GM21381 (cell line): Measurements from ENCODE around the gene GSN.
"Not testable (repeated sequence)": the region's sequence is repeated elsewhere in the genome, so short reads cannot be mapped to it uniquely, and the experiment has no call there.

Experiments used
- ATAC-seq: cut with Tn5 transposase; IDR thresholded peaks from one replicate; pipeline ENCODE4 v1.9.1; 2021; ENCODE audit warnings: mild to moderate bottlenecking, moderate library complexity; ENCODE audit not compliant: unreplicated experiment

The GSN gene

GRCh38 chr9:121286973-121287741 lies 19.2 kb downstream of the GSN start:
- ATAC-seq, result no peak

DNA sequence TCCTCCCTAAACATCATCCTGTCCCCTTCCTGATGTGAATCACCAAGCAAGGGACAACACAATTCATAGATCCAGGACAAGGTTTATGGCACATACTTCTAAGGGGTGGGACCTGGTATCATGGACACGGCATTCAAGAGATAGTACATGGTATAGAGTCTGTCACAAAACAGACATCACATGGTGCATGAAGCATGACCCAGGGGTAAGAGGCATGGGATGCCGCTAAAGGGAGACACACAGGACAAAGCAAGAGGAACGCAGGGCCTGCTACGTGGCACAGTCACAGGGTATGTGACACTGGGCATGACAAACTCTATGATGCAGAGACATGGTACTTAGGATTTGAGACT lies 20.7 kb downstream of the GSN start:
- ATAC-seq, result no peak

GRCh38 chr9:121289026-121289771 lies 21.2 kb downstream of the GSN start:
- ATAC-seq, result no peak

DNA sequence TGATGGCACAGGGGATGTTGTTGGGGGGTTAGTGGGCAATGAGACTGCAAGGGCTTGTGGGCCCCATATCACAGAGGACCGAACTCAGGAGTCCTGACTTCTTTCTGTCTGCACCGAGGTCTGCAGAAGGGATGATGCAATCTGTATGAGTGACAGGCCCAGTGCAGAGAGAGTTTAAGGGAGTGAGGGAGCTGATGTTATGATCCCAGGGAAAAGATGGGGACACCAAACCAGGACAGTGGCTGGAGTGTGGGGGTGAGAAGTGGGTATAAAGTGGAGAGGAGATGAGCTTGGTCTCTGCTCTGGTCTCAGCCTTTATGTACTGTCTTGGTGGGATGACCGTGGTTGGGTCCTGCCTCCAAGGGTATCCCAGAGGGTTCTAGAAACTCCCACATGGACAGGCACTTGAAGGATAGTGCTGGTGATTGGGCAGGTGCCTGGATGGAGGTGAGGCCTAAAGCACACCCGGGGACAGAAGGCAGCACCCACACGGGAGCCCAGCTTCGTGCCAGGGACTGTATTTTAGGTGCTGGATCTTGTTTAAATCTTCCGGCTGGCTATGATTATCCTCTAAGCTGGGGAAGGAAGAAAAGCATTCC lies 21.9 kb downstream of the GSN start:
- no peak for ATAC-seq

DNA sequence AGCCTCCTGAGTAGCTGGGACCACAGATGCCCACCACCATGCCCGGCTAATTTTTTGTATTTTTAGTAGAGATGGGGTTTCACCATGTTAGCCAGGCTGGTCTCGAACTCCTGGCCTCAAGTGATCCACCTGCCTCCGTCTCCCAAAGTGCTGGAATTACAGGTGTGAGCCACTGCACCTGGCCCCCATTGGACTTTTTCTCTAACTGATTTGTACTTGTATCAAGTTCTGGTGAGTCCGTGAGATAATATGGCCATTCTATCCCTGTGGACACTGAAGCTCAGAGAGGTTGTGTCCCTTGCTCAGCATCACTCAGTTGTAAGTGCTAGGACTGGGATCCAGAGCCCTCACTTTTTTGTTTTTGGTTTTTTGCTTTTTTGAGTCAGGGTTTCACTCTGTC lies 23.6 kb downstream of the GSN start:
- ATAC-seq, result not testable (repeated sequence)

GRCh38 chr9:121292051-121292450 lies 24.1 kb downstream of the GSN start:
- ATAC-seq, result no peak

DNA sequence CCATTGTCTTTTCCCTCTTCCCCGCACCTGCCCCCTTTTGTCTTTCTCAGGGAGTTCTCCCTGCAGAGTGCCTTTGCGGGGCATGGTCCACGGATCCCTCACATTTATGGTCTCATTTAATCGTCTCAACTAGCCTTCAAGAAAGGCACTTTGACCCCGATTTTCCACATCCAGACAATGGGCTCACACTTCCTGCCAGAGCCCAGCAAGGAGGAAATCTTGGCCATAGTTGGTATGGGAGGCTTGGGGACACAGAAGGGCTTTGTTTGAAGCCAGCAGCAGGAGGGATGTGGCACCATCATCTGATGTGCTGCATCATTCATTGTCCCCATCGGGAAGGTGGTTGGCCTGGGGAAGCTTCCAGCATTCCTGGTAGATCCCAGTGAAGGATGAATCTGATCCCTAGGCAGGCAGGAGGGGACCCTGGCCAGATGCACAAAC lies 24.9 kb downstream of the GSN start:
- ATAC-seq, result no peak

DNA sequence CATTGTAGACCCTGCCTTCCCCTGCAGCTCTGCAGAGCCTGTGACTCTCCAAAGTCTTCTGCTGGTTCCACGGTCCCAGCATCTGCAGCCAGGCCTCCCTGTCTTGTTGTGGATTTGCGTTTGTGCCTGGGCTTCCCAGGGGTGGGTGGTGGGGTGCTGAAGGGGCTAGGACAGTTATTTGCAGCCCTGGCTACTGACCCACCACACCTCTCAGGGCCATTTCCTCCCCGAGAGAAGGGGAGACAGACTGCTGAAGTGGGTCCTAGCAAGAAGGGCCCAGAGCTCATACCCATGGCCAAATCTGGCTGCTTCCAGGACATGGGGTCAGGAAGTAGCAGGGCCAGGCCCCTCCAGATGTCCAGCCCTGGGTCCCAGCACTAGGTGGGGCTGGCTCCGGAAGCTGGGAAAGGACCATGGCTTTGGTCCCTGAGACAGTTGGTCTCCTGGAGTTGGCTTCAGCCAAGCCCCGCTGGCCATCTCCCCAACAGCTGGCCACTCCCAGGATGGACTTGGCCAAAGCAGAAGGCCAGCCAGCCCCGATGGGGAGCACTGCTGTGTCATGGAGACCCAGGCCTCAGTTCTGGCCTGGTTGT lies 26.3 kb downstream of the GSN start:
- ATAC-seq, result no peak

GRCh38 chr9:121294866-121295661 lies 27.1 kb downstream of the GSN start:
- no peak for ATAC-seq

- ATAC-seq, result no peak
These were observed 27.8 kb downstream of the GSN start for GRCh38 chr9:121295662-121296191.

GRCh38 chr9:121296213-121297127 lies 28.5 kb downstream of the GSN start:
- no peak for ATAC-seq

- no peak for ATAC-seq
These were observed 29.4 kb downstream of the GSN start for GRCh38 chr9:121297389-121297788.

GRCh38 chr9:121298016-121298538 lies 30.1 kb downstream of the GSN start:
- ATAC-seq, result no peak

GRCh38 chr9:121298689-121299466 lies 30.9 kb downstream of the GSN start:
- ATAC-seq, result no peak

- no peak for ATAC-seq
These were observed 31.7 kb downstream of the GSN start for GRCh38 chr9:121299467-121300282.

DNA sequence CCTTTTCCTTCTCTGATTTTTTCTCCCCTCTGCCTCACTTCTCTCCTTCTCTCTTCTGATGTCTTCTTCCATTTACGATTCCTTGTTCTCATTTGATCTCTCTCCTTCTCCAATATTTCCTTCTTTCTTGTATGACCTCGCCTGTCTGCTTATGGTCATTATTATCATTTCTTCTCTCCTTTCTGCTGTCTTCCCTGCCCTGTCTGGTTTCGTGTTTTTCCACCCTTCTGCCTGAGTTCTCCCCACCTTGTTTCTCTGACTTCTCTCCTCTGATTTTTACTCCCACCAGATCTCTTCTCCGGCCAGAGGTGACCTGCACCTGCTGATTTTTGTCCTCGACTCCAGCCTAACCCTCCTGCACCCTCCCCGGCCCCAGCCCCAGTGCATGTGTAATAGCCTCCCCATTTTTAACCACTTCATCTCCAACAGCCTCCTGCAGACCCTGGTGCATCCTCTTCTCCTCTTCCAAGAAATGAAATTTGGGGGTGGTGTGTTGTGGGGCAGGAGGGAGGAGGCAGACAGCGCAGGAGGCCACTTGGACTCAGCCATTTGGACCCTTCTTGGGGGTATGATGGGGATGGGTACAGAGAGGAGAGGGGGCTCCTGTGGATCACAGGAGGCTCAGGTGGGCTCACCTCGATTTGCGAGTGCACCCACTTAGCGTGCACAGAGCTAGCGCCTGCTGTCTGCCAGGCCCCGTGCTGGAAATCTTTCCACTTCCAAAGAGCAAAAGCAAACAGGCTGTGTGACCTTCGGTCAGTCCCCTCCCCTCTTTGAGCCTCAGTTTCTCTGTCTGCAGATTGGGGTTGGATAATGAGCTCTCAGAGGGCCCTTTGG lies 32.5 kb downstream of the GSN start:
- ATAC-seq, result no peak

DNA sequence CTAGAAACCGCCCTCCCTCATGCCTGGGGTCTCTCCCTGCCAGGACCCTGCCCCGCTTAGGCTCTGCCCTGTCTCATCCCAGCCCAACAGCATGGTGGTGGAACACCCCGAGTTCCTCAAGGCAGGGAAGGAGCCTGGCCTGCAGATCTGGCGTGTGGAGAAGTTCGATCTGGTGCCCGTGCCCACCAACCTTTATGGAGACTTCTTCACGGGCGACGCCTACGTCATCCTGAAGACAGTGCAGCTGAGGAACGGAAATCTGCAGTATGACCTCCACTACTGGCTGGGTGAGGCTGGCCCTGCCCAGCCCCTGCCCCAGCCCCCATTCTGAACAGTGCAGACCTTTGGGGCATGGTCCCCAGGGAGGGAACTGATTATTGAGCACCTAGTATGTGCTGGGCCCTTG lies 33.9 kb downstream of the GSN start:
- ATAC-seq, result no peak
